Measurements from ENCODE around the gene RFX2. TPM values are rescaled to one million over a fixed set of nuclear protein-coding genes. Genes with fewer than 3 reads are reported as not detected.
"Not testable (repeated sequence)": the region's sequence is repeated elsewhere in the genome, so short reads cannot be mapped to it uniquely, and the experiment has no call there.

Gene RFX2
- total RNA-seq, 1 donor from 2014 or later, result 3.9 TPM

DNA sequence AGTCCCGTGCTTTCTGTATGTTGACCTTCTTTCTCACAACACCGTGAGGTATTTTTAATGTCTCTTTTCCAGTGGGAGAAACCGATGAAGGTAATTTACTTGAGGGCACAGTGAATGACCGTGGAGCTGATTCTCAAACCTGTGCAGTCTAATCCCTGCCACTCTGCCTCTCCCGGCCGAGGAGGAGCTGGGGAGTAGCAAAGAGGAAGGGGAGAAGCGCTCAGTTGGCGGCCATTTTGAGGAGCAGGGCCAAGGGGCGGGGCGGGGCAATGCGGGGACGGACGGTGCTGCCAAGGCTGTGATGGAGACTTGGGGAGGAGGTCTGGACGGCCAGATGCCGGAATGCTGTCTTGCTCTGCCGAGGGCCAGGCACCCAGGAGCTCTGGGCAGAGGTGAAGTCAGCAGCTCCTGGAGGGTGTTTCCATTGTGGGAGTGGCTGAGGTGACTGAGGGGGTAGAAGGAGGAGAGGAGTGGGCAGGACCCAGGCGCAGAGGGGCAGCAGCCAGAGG is 120.0 kb downstream of the RFX2 start:
- no peak for DNase-seq (ENCODE audit: low read depth)

DNA sequence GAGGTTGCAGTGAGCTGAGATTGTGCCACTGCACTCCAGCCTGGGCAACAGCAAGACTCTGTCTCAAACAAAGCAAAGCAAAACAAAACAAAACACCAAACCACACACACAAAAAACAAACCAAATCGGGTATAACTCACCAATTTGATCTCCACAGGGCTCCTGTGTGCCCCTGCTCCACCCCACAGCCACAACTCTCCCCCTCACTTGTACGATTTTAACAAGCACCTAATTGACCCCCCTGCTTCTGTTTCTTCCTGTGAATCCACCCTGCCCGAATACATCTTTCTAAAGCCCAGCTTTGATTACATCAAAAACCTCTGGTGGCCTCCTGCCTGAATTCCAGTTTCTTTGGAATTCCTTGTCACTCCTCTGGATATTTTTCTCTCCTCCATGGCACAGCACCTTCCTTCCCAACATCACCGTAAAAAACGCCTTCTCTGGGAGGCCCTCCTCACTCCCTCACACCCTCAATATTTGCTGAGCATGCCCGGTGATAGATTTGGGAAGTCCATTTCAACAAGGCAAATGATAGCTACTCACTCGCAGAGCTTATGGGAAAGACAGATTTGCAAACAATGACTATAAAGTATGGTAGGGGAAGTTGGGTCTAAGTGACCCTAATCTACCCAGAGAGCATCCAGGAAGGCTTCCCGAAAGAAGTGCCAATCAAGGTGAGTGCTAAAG is 120.8 kb downstream of the RFX2 start:
- DNase-seq (ENCODE audit: low read depth), result no peak

DNA sequence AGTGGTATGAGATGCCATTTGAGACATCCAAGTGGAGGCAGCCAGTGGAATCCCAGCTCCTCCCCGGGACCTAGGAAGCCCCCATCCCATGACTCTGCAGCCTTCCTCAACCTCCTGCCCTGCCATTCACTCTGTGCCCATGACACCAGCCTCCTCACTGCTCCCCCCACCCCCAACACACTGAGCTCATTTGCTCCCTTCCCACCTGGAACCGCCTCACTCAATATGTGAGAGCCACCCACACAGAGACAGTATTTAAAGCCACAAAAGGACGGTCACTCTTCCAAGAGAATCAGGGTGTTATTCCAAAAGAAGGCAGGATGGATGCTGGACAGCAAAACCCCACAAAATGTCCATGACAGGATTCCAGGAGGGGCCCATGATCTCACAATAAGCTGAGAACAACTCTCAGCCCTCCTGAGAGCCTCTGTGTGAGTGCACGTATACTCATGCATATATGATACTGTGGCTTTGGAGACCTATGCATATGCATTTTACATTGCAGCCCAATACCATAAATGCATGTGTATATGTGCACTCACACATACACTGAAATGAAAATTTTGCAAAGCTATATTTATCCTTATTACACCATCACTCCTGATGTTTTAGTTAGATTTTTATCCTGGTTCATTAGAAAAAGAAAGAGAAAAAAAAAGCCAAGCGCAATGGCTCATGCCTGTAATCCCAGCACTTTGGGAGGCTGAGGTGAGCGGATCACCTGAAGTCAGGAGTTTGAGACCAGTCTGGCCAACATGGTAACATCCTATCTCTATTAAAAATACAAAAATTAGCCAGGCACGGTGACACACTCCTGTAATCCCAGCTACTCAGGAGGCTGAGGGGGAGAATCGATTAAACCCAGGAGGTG is 121.5 kb downstream of the RFX2 start:
- DNase-seq (ENCODE audit: low read depth), result no peak

DNA sequence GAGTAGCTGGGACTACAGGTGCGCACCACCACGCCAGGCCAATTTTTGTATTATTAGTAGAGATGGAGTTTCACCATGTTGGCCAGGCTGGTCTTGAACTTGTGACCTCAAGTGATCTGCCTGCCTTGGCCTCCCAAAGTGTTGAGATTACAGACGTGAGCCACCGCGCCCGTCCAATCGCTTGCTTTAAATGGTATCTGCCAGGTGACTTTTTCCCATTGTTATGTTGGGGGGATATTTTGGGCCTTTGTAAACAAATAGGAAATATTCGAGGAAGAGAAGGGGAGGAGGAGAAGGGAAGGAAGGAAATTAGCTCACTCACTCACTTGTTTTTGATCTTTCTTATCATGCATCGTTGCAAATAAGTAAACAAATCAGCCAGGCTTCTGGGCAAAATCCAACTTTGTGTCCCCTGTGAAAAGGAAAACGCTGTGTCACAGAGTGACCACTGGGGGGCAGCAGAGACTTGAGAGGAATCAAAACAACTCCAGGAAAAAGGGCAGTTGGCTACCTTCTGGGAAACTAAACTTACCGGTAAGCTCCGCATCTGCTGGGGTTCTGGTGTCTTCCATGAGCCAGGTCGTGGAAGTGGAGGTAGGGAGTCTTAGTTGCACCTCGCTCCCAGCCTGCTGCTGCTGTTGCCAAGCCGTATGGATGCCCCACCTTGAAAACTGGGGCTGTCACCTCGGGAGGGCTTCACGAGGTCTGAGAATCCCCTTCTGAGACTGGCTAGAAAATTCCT is 123.1 kb downstream of the RFX2 start:
- DNase-seq (ENCODE audit: low read depth), result peak; percentile 85

DNA sequence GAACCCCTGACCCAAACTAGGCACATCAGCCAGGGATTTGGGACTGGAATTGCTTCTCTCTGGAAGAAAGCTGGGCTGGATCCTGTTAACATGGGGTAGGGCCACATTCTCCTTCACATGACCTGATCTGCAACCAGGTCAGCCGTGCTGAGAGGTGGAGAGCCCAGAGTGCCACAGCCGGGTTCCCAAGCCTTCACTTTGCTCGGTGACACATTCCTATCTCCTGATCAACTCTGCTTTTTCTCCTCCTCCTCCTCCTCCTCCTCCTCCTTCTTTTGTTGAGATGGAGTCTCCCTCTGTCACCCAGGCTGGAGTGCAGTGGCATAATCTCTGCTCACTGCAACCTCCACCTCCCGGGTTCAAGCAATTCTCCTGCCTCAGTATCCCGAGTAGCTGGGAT is 124.5 kb downstream of the RFX2 start:
- not testable (repeated sequence) for DNase-seq (ENCODE audit: low read depth)

- peak; percentile 95 for DNase-seq (ENCODE audit: low read depth)
Measured at GRCh38 chr19:5985098-5985783, 125.1 kb downstream of the RFX2 start.

DNA sequence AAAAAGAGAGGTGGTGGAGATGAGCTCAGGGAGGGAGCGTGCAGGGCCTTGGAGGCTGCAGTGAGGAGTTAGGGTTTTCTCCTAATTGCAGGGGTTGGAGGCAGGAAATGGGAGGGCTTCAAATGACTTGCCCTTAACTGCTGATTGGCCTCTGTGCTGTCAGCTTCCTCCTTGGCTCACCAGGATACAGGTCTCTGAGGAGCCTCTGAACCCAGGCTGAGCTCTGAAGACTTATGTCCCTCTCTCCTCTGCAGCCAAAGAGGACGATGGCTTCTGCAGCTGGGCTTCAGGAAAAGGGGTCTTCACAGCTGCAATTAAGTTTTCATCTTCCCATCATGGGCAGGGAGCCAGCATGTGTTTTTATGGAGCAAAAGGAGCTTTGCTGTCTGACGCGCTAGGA is 125.7 kb downstream of the RFX2 start:
- DNase-seq (ENCODE audit: low read depth), result no peak

GRCh38 chr19:5983367-5983955 is 126.8 kb downstream of the RFX2 start:
- no peak for DNase-seq (ENCODE audit: low read depth)

DNA sequence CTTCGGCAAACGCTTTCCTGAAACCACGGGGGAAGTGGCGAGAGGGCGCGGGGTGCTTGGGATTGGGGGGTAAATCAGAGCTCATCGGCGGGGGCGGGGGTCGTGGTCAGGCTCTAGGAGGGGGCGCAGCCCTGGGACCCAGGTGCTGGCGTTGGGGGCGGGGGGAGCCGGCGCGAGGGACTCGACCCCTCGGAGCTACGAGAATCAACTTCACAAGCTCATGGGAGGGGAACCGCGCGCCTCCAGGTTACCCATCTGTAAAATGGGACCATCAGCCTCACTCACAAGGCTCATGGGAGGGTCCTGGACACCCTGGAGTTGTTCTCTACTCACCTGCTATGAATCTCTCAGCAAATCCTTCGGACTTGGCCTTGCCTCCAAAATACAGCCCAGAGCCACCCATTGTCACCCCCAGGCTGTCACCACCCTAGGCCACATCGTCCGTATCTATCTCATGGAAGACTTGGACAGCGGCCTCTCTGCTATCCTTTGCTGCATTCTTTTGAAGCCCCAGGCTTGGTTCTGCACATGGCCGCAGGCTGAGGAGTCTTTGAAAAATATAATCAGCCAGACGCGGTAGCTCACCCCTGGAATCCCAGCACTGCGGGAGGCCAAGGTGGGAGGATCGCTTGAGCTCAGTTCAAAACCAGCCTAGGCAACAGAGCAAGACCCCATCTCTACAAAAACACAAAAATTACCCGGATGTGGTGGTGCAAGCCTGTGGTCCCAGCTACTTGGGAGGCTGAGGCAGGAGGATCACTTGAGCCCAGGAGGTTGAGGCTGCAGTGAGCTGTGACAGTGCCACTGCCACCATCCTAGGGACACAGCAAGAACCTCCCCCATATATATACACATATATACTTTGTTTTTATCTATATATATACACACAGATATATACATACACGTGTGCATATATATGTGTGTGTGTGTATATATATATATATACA is 131.4 kb downstream of the RFX2 start:
- no peak for DNase-seq (ENCODE audit: low read depth)

DNA sequence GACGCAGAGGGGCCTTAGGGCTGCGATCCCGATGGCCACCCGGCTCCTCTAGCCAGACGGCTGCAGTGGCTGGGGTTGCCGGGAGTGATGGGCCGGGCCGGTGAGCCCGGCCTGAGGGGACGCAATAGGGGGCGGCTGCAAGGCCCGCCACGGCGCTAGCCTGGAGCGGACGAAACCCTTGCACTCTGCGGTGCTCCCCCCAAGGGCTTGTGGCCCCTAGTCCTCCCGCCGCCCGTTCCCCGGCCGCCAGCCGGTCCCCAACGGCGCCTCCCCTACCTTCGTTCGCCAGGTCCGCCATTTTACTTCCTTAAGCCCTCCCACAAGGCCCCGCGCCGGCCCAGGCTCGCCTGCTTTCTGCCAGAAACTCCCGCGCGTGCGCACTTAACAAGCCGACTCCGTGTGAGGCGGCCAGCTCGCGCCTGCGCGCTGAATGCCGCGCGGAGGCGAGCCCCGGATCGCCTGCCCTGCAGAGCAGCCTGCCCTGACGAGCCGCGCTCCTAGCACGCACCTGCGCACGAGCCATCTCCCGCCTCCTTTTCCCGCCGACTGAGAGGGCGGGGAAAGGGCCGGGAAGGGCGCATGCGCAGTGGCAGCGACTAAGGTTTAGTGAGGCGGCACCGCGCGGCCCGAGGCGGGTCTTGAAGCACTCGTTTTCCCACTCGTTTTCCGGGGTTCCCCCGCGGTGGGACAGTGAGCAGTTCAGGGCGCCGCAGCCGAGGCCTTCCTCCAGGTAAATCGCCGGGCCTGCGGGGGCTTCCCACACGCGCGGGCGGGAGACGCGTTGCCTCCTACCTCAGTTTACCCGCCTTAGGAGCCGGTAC is 132.3 kb downstream of the RFX2 start, which contains the start of gene RANBP3:
TSS of gene RANBP3 (minus strand) at position 356 of the 821 bp plus-strand sequence. CDS start at position 298, 58 bp downstream.
- peak; percentile 97 for DNase-seq (ENCODE audit: low read depth)

DNA sequence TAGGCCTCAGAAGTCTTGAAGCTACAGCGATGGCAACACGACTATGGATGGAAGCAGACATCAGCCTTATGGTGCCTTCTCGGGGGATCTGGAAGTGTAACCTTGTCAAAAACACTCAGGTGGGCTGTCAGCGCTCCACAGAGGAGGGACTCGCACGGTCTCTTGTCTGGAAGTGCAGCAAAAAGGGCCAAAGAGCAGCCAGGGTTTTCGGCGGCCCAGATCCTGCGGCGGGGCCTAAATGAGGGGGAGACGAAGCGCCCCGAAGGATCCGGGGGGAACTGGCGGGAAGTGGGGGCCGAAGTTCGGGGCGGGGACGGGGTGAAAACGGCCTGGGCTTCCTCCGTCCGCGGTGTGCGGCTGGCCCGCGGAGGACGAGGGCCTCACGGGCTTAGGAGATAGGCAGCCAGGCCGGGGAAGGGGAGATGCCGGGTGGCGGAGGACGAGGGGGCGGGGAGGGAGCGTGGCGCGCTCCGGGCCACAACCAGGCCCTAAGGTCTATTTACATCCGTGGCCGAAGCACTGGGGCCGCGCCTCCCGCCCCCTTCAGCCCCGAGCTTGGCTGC is 133.0 kb downstream of the RFX2 start:
- no peak for DNase-seq (ENCODE audit: low read depth)

DNA sequence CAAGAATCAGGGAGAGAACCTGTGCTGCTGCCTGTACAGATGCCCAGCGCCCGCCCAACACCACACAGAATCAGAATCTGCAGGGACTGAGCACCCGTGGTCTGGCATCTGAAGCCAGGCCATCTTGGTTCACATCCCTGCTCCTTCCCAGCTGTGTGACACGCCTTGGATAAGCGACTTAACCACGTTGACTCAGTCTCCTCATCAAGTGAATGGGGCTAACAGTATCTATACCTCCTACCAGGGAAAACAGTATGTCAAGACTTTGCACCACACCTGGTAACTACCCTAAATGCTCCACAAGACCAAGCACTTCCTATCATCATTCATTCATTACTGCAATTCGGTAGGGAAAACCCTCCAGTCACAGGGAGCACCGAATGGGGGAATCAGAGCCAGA is 133.5 kb downstream of the RFX2 start:
- DNase-seq (ENCODE audit: low read depth), result no peak

- no peak for DNase-seq (ENCODE audit: low read depth)
Measured at GRCh38 chr19:5975388-5975728, 134.9 kb downstream of the RFX2 start.

DNA sequence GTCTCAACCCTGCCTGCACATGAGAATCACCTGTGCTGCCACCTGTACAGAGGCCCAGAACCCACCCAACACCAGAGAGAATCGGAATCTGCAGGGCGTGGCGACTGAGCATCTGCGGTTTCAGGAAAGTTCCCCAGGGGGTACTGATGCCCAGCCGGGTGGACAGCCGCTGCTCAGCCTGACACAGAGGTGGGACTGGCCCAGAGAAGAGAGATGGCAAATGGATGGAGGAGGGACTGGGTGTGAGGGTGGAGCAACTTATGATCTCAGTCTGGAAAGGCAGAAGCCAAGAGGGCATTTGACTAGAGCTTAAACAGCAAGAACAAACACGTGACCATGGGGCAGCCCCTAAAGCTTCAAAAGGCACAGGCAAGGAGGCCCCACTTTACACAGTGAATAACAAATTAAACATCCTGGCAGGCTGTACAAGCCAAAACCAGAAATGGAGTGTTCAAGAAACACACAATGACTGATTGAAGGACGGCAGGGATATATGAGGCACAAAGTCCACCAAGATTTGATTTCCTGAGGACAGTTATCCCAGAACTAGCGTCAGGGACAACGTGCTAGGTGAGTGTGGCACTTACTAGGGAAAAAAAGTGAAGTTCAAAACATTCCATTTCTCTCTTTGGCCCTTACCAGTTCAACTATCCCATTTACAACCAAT is 135.4 kb downstream of the RFX2 start:
- no peak for DNase-seq (ENCODE audit: low read depth)

GRCh38 chr19:5973867-5974635 is 136.2 kb downstream of the RFX2 start:
- no peak for DNase-seq (ENCODE audit: low read depth)

- DNase-seq (ENCODE audit: low read depth), result no peak
Measured at GRCh38 chr19:5973376-5973775, 136.9 kb downstream of the RFX2 start.

DNA sequence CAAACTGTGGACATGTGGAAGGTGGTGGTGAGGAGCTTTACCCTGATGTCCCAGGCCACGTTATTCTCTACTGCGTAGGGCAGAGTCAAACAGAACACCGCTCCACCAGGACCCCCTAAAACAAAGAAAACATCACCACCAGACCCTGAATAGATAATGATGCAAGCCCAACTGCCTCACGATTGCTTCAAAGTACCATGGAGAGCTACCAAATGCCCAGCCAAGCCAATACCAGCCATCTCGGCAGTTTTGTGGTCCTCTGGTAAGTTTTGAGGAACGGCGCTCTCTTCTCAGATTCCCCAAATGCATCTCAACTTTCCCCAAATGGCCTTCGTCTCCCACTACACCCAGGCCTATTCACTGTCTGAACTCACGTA is 138.0 kb downstream of the RFX2 start:
- DNase-seq (ENCODE audit: low read depth), result no peak
